Gastroesophageal sphincter (tissue), 3 donors: ENCODE data around the gene RNU4-1.

Experiments
- POLR2A ChIP-seq, 2 donors: fragments of 450-650 bp; IDR thresholded peaks; one replicate each; pipeline ENCODE4 v1.6.1; 2017; ENCODE audit warnings: antibody characterized with exemption in 2 of 2, mild to moderate bottlenecking in 2 of 2, moderate library complexity in 1 of 2
- TF ChIP-seq, protein P1 (sequence below), 4 experiments: fragments of 200-600 bp in 2 of 4; fragments of 450-650 bp in 2 of 4; sonication (generic) in 1 of 4; IDR thresholded peaks; one replicate each; pipeline ENCODE4 v1.5.1; 2017 to 2019; ENCODE audit warnings: antibody characterized with exemption in 4 of 4, mild to moderate bottlenecking in 2 of 4, moderate library complexity in 2 of 4

GRCh38 chr12:120290609-120291305, 2.3 kb downstream of the RNU4-1 start:
- TF ChIP-seq, protein P1, sequence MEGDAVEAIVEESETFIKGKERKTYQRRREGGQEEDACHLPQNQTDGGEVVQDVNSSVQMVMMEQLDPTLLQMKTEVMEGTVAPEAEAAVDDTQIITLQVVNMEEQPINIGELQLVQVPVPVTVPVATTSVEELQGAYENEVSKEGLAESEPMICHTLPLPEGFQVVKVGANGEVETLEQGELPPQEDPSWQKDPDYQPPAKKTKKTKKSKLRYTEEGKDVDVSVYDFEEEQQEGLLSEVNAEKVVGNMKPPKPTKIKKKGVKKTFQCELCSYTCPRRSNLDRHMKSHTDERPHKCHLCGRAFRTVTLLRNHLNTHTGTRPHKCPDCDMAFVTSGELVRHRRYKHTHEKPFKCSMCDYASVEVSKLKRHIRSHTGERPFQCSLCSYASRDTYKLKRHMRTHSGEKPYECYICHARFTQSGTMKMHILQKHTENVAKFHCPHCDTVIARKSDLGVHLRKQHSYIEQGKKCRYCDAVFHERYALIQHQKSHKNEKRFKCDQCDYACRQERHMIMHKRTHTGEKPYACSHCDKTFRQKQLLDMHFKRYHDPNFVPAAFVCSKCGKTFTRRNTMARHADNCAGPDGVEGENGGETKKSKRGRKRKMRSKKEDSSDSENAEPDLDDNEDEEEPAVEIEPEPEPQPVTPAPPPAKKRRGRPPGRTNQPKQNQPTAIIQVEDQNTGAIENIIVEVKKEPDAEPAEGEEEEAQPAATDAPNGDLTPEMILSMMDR (IDR thresholded peaks at IDR 0.05) = no peak
- no peak for TF ChIP-seq POLR2A (IDR thresholded peaks at IDR 0.05)
